Small intestine (tissue), 7 donors: Measurements from ENCODE around the gene CACNB1. TPM values are rescaled to one million over a fixed set of nuclear protein-coding genes. Genes with fewer than 3 reads are reported as not detected.
A peak's percentile ranks its signal among the peaks of the same experiment; 100 is the strongest.

ENCODE experiments used
- DNase-seq, 2 donors: peaks; one replicate each; pipeline versions ENCODE4 v3.0.0 to v3.0.0-alpha.2; 2013
- FAIRE-seq: peaks from 2 replicates; lab custom pipeline; 2012; peaks lifted over from hg19 to GRCh38; lab: Jason Lieb, UNC
- H3K27ac ChIP-seq, 3 donors: one replicate each; pipeline ENCODE4 v1.5.1; 2013; ENCODE audit warnings: low read length in 2 of 3, mild to moderate bottlenecking in 2 of 3, control low read depth in 1 of 3, inconsistent platforms in 1 of 3, low read depth in 1 of 3, moderate library complexity in 1 of 3
- H3K27me3 ChIP-seq, 3 donors: one replicate each; pipeline ENCODE4 v1.6.1; 2013; ENCODE audit warnings: low read length in 3 of 3, inconsistent platforms in 1 of 3; ENCODE audit not compliant: control insufficient read depth in 3 of 3, insufficient read depth in 3 of 3
- H3K36me3 ChIP-seq, 3 donors: one replicate each; pipeline ENCODE4 v1.6.1; 2013; ENCODE audit warnings: low read length in 3 of 3, inconsistent platforms in 1 of 3, low read depth in 1 of 3, mild to moderate bottlenecking in 1 of 3, moderate library complexity in 1 of 3; ENCODE audit not compliant: control insufficient read depth in 3 of 3, insufficient read depth in 2 of 3
- H3K4me1 ChIP-seq, 3 donors: one replicate each; pipeline ENCODE4 v1.6.1; 2013; ENCODE audit warnings: low read length in 2 of 3, inconsistent platforms in 1 of 3, low read depth in 1 of 3, mild to moderate bottlenecking in 1 of 3, moderate library complexity in 1 of 3; ENCODE audit not compliant: control insufficient read depth in 3 of 3, insufficient read depth in 2 of 3
- H3K4me3 ChIP-seq, 3 donors: one replicate each; pipeline ENCODE4 v1.5.1; 2013; ENCODE audit warnings: low read length in 3 of 3, control low read depth in 1 of 3, inconsistent platforms in 1 of 3, low read depth in 1 of 3, mild to moderate bottlenecking in 1 of 3, moderate library complexity in 1 of 3
- H3K9me3 ChIP-seq, 2 donors: one replicate each; pipeline ENCODE4 v1.6.1; 2013; ENCODE audit warnings: low read depth in 1 of 2, low read length in 1 of 2; ENCODE audit not compliant: control insufficient read depth in 2 of 2, insufficient read depth in 1 of 2
- WGBS, 3 donors: extraction: QIAGEN DNeasy Blood & Tissue Kit; methylation state at CpG; one replicate each; pipeline ENCODE4 v1.1.7; 2013; 5-methylcytosine and 5-hydroxymethylcytosine counted together
- polyA plus RNA-seq, 4 donors: library from polyadenylated mRNA; stranded (reverse) in 3 of 4; unstranded in 1 of 4; fragments of 200-250 nt in 3 of 4; fragments of 120-200 nt in 1 of 4; gene quantifications; one replicate each; pipeline versions ENCODE4 v1.2.1 to v1.2.3, GENCODE V29; 2013
- donor health status: healthy with polysubstance abuse.
- donor health status: control.
- donor health status: control.
- donor health status: Bipolar disorder and iron deficiency.
- donor health status: healthy.

CACNB1 gene
- polyA plus RNA-seq, 4 donors: 0.45 to 3.7 (median 1.5) TPM

DNA sequence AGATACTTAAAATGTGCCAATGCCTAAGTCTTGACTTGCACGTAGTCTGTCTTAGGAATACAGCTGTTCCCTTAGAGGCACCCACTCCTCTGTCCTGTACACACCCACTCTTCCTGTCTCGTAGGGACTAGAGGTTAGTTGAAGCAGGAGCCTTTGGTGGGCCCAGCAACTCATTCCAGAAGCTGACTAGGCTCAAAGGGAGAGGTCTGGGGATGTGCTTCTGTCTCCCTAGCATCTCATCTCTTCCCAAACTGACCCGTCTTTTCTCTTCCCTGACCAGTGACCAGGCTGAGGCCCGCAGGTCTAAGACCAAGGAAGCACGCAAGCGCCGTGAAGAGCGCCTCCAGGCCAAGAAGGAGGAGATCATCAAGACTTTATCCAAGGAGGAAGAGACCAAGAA is 6.8 kb upstream of the CACNB1 start:
- DNase-seq (no peak), FAIRE-seq (no peak)
- Histone ChIP-seq H3K36me3 (peaks cover 13 to 49% (median 13%) of the 10 kb centered on the region in 3 donors), H3K9me3 (no peaks in the 10 kb centered on the region), H3K27me3 (peaks cover 0 to 9% (median 2%) of the 10 kb centered on the region in 3 donors), H3K4me3 (no peak overlapping the region), H3K4me1 (peaks cover 0 to 17% (median 5%) of the 10 kb centered on the region in 3 donors), H3K27ac (no peak overlapping the region)
- WGBS, 3 donors: 85 to 89% (median 87%) methylated on average over 8 of the region's 8 CpGs

DNA sequence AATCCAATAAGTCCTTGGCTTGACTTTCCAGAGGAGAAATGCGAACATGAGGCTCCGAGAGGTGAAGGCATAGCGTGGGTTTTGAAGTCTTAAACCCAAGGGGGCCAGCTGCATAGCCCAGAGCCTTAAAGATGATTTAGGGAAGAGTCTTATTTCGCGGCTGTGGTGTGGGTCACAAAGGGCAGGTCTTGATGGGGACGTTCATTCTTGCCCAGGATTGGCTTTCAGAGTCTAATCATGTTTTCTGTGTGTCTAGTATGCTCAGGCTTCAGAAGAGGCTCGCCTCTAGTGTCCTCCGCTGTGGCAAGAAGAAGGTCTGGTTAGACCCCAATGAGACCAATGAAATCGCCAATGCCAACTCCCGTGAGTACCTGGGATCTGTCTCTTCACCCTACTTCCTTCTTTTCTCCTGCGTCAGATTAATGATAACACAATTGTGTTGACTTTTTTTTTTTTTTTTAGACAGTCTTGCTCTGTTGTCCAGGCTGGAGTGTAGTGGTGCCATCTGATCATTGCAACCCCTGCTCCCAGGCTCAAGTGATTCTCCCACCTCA is 3.6 kb upstream of the CACNB1 start:
- H3K4me3 ChIP-seq: peak overlapping the region; percentile 92 to 98 (median 94)
- peak overlapping the region in 2 of 3 donors; percentile 78 to 97 for H3K27ac ChIP-seq
- H3K4me1 ChIP-seq: peaks cover 0 to 29% (median 8%) of the 10 kb centered on the region in 3 donors
- H3K36me3 ChIP-seq: peaks cover 13 to 49% (median 13%) of the 10 kb centered on the region in 3 donors
- DNase-seq: no peak
- no peaks in the 10 kb centered on the region for H3K9me3 ChIP-seq
- peaks cover 0 to 8% (median 0%) of the 10 kb centered on the region in 3 donors for H3K27me3 ChIP-seq
- 10 to 25% (median 12%) methylated on average over 11 of the region's 11 CpGs for WGBS, 3 donors
- no peak for FAIRE-seq

DNA sequence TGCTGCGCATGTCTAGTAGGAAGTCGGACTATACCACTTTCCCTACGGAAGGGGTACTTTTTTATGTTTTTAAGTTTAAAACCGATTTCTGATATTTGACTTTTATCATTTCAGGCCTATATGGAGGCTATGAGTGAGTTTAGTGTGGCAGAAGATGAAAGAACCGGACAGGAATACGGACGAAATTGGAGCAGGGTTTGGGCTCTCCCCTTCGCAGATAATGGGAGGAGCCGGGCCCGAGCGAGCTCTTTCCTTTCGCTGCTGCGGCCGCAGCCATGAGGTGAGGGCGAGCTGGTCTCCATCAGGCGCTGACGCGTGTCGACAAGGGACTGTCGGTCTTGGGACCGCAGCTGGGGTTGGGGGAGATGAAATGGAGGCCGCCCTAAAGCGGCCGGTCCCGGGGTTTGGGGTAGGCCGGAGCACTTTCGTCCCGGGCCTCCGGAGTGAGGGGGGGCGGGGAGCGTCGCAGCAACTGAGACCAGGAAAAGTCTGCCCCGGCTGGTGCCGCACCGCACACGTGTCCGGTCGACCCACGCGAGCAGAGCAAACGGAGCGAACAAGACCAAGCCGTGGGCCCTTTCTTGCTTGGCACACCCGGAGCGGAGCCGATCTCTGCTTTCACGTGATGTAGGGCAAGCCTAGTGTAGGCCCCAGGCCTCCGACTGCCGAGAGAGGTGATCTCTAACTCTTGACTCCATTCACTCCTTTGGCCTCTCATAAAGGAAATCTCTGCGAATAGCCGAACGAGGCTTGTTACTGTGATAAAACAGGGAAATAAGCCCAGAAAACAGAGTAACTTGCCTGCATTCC is 2.8 kb upstream of the CACNB1 start, which contains the start of gene RPL19:
TSS of gene RPL19 (plus strand) at position 214 of the 810 bp plus-strand sequence. CDS start at position 276, 62 bp downstream.
- peaks cover 0 to 29% (median 8%) of the 10 kb centered on the region in 3 donors for H3K4me1 ChIP-seq
- H3K27me3 ChIP-seq: peaks cover 0 to 15% (median 0%) of the 10 kb centered on the region in 3 donors
- peak within 1 kb of the TSS; percentile 92 to 98 (median 94) for H3K4me3 ChIP-seq
- H3K27ac ChIP-seq: peak within 1 kb of the TSS; percentile 78 to 97 (median 88)
- WGBS, 3 donors: 0 to 1% (median 0%) methylated on average over 50 to 52 of the region's 52 CpGs
- FAIRE-seq: no peak
- peaks cover 13 to 44% (median 13%) of the 10 kb centered on the region in 3 donors for H3K36me3 ChIP-seq
- peak in 1 of 2 donors; percentile 94 for DNase-seq
- H3K9me3 ChIP-seq: no peaks in the 10 kb centered on the region

DNA sequence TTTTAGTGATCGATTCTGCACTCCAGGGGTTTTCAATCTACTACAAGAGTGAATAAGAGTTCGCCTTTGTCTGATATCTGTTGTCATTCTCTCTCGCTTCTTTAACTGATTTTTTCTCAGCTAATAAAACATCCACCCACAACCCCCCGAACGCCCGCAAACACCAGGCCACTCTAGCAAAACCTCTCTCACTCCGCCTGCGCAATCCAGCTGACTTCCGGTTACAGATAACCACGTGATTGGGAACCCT is 2.3 kb upstream of the CACNB1 start:
- H3K36me3 ChIP-seq: peaks cover 13 to 39% (median 13%) of the 10 kb centered on the region in 3 donors
- WGBS, 3 donors: 0% methylated on average over 10 of the region's 10 CpGs
- peak overlapping the region; percentile 78 to 97 (median 88) for H3K27ac ChIP-seq
- H3K9me3 ChIP-seq: no peaks in the 10 kb centered on the region
- no peak for FAIRE-seq
- H3K27me3 ChIP-seq: peaks cover 0 to 20% (median 0%) of the 10 kb centered on the region in 3 donors
- peak in 1 of 2 donors; percentile 94 for DNase-seq
- H3K4me1 ChIP-seq: peaks cover 0 to 29% (median 8%) of the 10 kb centered on the region in 3 donors
- peak overlapping the region in 2 of 3 donors; percentile 9 to 98 for H3K4me3 ChIP-seq

DNA sequence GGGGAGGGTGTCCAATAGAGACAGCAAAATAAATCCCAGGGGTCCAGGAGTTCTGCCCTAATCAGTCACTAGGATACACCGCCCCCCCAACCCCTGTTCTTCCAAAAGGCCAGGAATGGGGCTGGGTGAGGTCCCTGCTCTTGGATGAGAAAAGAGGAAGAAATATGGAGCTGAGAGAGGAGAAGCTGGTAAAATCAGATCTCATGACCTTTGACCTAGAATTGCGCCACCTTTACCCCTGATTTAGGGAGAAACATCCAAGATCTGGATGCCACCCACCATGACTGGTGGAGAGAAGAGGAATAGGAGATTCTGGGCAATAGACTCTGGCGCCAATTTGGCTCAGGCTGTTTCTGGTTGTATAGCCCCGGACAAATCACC is 707 bp upstream of the CACNB1 start:
- FAIRE-seq: no peak

DNA sequence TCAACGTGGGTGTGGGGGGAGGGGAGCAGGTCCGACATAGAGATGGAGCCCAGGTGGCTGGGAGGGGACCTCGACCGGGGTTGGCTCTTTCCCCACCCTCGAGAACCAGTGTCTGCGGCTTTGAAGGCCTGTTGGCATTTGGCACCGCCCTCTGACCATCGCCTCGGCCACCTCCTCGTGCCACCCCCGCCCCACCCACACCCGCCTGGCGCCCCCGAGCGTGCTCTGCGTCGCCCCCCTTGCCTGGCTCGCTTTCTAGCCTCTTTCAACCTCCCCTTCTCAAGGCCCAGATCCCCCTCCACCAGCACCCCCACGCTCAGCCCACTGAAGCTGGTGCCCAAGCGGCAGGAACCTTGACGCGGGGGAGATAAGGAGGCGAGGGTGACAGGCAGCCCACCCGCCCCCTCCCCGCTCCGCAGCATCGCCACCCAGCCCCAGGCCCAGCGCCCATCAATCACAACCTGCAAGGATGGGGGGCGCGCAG is 619 bp downstream of the CACNB1 start:
- WGBS, 3 donors: 0 to 2% (median 1%) methylated on average over 11 to 30 of the region's 30 CpGs
- peak overlapping the region; percentile 55 to 69 (median 66) for H3K4me3 ChIP-seq
- peaks cover 0 to 20% (median 0%) of the 10 kb centered on the region in 3 donors for H3K36me3 ChIP-seq
- H3K9me3 ChIP-seq: no peaks in the 10 kb centered on the region
- H3K27me3 ChIP-seq: peaks cover 0 to 21% (median 0%) of the 10 kb centered on the region in 3 donors
- peaks cover 0 to 28% (median 8%) of the 10 kb centered on the region in 3 donors for H3K4me1 ChIP-seq
- H3K27ac ChIP-seq: peak overlapping the region in 1 of 3 donors; percentile 48
- DNase-seq (no peak), FAIRE-seq (no peak)

More for the DNA sequence above, 707 bp upstream of the CACNB1 start:
- Histone ChIP-seq H3K9me3 (no peaks in the 10 kb centered on the region), H3K27me3 (peaks cover 0 to 21% (median 0%) of the 10 kb centered on the region in 3 donors), H3K27ac (peak overlapping the region in 1 of 3 donors; percentile 87), H3K36me3 (peaks cover 5 to 27% (median 8%) of the 10 kb centered on the region in 3 donors), H3K4me1 (peaks cover 0 to 29% (median 8%) of the 10 kb centered on the region in 3 donors), H3K4me3 (peak overlapping the region in 1 of 3 donors; percentile 66)
- WGBS, 3 donors: 57 to 74% (median 64%) methylated on average over 4 of the region's 4 CpGs
- no peak for DNase-seq

DNA sequence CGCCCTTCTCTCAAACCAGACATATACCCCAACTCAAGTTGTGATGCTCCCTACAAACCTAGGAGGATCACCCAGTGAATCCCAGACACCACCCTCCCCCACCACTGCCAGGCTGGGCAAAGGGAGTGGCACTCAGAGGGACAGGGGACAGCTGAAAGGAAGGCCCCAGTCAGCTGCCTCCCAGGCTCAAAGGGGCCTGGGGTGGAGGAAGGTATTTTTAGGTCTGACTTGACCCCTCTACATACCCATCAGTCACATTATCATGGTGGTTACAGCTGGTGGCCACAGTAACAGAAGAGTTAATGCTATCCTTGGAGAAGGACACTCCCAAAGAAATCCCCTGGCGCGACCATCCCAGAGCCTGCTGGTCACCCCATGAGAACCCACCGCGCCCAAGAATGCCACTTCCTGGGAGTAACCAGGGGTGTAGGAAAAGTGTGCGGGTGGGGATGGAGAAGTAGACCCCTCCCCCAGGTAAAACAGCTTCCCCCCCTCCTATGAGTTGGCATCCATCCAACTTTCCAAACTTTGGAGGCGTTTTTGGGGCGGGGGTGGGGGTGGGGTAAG is 1.1 kb downstream of the CACNB1 start:
- H3K27me3 ChIP-seq: peaks cover 0 to 21% (median 0%) of the 10 kb centered on the region in 3 donors
- WGBS, 3 donors: 31 to 48% (median 36%) methylated on average over 7 to 8 of the region's 8 CpGs
- H3K4me3 ChIP-seq: peak overlapping the region; percentile 55 to 69 (median 66)
- H3K9me3 ChIP-seq: no peaks in the 10 kb centered on the region
- peaks cover 0 to 22% (median 8%) of the 10 kb centered on the region in 3 donors for H3K4me1 ChIP-seq
- FAIRE-seq: no peak
- no peak for DNase-seq
- H3K36me3 ChIP-seq: peaks cover 0 to 20% (median 0%) of the 10 kb centered on the region in 3 donors
- no peak overlapping the region for H3K27ac ChIP-seq
